Uterus (tissue), 2 donors: Measurements from ENCODE around the gene RSPO1.

Experiments
- CTCF ChIP-seq, 4 experiments: fragments of 200-600 bp in 2 of 4; fragments of 450-650 bp in 2 of 4; sonication (generic) in 2 of 4; IDR thresholded peaks; one replicate each; pipeline ENCODE4 v1.5.1; 2016 to 2019; ENCODE audit warnings: antibody characterized with exemption in 4 of 4, mild to moderate bottlenecking in 2 of 4, moderate library complexity in 1 of 4
- POLR2A ChIP-seq, 2 donors: fragments of 450-650 bp; IDR thresholded peaks; one replicate each; pipeline ENCODE4 v1.6.1; 2016; ENCODE audit warnings: antibody characterized with exemption in 2 of 2, mild to moderate bottlenecking in 1 of 2, moderate library complexity in 1 of 2

GRCh38 chr1:37661401-37661800 lies 26.7 kb upstream of the RSPO1 start:
- TF ChIP-seq CTCF (IDR thresholded peaks at IDR 0.05) = no peak
- no peak for TF ChIP-seq POLR2A (IDR thresholded peaks at IDR 0.05)
